Body of pancreas (tissue), 4 donors: ENCODE results near the gene FYCO1. TPM values are rescaled to one million over a fixed set of nuclear protein-coding genes. Genes with fewer than 3 reads are reported as not detected.
A peak's percentile ranks its signal among the peaks of the same experiment; 100 is the strongest.

Source experiments
- ATAC-seq: fragments of 150-250 bp; one replicate; pipeline ENCODE4 v1.9.1; 2016
- DNase-seq, 4 donors: peaks; one replicate each; pipeline ENCODE4 v3.0.0-alpha.2; 2019
- H3K27ac ChIP-seq, 4 donors: fragments of 200-600 bp; sonication (generic); 1 replicate in 3 of 4; 2 replicates in 1 of 4; pipeline versions ENCODE4 v1.5.1 to v1.6.1; 2016 to 2019; ENCODE audit warnings: mild to moderate bottlenecking in 1 of 4, mixed read lengths in 1 of 4, moderate library complexity in 1 of 4
- H3K27me3 ChIP-seq, 2 donors: fragments of 200-600 bp; sonication (generic); one replicate each; pipeline ENCODE4 v1.6.0; 2016; ENCODE audit warnings: mild to moderate bottlenecking in 1 of 2
- H3K36me3 ChIP-seq, 2 donors: fragments of 200-600 bp; sonication (generic); replicated peaks in 1 of 2; 2 replicates each; pipeline ENCODE4 v1.5.1; 2016; ENCODE audit warnings: low read depth in 2 of 2; ENCODE audit not compliant: insufficient read depth in 1 of 2
- H3K4me1 ChIP-seq: fragments of 200-600 bp; sonication (generic); one replicate; pipeline ENCODE4 v1.6.0; 2016
- H3K4me3 ChIP-seq, 2 donors: fragments of 200-600 bp; sonication (generic); 1 replicate in 1 of 2; 2 replicates in 1 of 2; pipeline ENCODE4 v1.5.1; 2016 to 2019
- H3K9me3 ChIP-seq, 3 donors: fragments of 200-600 bp; sonication (generic); 1 replicate in 2 of 3; 2 replicates in 1 of 3; pipeline ENCODE4 v1.5.1; 2016
- POLR2A ChIP-seq, 3 donors: fragments of 450-650 bp; IDR thresholded peaks; one replicate each; pipeline ENCODE4 v1.6.1; 2016; ENCODE audit warnings: antibody characterized with exemption in 3 of 3, mild to moderate bottlenecking in 2 of 3
- WGBS, 2 donors: methylation state at CpG; one replicate each; pipeline ENCODE4 v1.1.5; 2017; 5-methylcytosine and 5-hydroxymethylcytosine counted together
- intact Hi-C: fragments of 100-400 bp; cut with DNase I; formaldehyde crosslinking; loops from one replicate; pipeline ENCODE4 v1.15.1; 2023
- total RNA-seq, 2 donors: library from RNA; depleted of rRNA; stranded (reverse); fragments of >200 nt; gene quantifications; one replicate each; pipeline ENCODE4 v1.1.0, GENCODE V29; 2016
- TF ChIP-seq, protein P1 (sequence below), 7 experiments: fragments of 450-650 bp in 4 of 7; fragments of 200-600 bp in 3 of 7; sonication (generic) in 3 of 7; IDR thresholded peaks; one replicate each; pipeline ENCODE4 v1.5.1; 2016 to 2019; ENCODE audit warnings: antibody characterized with exemption in 7 of 7

The FYCO1 gene
- total RNA-seq, 2 donors from 2014 or later, result 20.0 to 25.4 TPM

DNA sequence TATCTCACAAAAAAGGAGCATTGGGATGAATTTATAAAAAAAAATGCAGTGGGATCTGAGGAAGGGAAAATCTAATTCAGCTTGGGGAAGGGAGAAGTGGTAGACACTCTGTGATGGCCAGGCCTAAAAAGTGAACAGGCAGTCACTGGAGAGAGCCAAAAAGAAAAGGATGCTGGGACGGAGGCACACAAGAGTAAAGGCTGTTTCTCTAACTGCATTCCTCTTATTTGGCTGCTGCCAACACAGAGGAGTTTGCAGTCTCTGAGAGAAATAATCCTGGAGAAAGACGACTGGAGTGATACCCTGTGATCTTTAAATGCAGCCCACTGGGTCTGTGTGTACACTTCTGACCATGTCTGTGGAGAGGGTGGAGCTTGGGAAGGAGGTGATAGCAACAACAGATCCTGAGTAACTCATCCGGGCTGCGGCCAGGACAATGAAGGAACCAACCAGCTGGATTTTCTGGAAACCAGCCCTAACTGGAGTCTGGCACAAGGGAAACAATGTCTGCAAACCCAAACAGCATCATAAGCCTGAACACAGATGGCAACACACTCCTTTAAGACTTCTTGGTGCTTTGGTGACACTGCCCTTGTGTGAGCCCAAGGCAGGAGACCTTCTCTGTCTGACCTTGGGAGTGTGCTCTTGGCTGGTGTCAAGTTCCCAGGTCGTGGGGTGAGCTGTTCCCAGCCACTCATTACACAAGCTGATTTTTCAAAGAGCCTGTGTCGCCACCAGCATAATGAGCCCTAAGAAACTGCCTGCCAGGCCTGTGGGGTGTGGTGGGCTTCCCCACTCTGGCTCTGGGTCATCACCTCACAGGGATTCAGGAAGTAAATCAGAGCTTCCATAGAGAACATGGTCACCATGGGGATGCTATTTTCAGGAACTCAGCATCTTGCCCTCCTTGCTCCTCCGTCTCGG is 8.0 kb downstream of the FYCO1 start:
- Histone ChIP-seq H3K27me3 (no peaks in the 10 kb centered on the region), H3K4me1 (peaks cover 92% of the 10 kb centered on the region), H3K9me3 (no peaks in the 10 kb centered on the region), H3K4me3 (no peak overlapping the region), H3K36me3 (peaks cover 0 to 4% of the 10 kb centered on the region in 2 donors), H3K27ac (peak overlapping the region; percentile 88 to 94 (median 92))
- TF ChIP-seq, protein P1, sequence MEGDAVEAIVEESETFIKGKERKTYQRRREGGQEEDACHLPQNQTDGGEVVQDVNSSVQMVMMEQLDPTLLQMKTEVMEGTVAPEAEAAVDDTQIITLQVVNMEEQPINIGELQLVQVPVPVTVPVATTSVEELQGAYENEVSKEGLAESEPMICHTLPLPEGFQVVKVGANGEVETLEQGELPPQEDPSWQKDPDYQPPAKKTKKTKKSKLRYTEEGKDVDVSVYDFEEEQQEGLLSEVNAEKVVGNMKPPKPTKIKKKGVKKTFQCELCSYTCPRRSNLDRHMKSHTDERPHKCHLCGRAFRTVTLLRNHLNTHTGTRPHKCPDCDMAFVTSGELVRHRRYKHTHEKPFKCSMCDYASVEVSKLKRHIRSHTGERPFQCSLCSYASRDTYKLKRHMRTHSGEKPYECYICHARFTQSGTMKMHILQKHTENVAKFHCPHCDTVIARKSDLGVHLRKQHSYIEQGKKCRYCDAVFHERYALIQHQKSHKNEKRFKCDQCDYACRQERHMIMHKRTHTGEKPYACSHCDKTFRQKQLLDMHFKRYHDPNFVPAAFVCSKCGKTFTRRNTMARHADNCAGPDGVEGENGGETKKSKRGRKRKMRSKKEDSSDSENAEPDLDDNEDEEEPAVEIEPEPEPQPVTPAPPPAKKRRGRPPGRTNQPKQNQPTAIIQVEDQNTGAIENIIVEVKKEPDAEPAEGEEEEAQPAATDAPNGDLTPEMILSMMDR (IDR thresholded peaks at IDR 0.05), result no peak
- TF ChIP-seq POLR2A (IDR thresholded peaks at IDR 0.05), result no peak
- intact Hi-C loops, result no loop called here
- ATAC-seq, result no peak
- WGBS, 2 donors, result 26 to 31% methylated on average over 8 of the region's 8 CpGs
- DNase-seq, result peak; percentile 33 to 63 (median 54)

DNA sequence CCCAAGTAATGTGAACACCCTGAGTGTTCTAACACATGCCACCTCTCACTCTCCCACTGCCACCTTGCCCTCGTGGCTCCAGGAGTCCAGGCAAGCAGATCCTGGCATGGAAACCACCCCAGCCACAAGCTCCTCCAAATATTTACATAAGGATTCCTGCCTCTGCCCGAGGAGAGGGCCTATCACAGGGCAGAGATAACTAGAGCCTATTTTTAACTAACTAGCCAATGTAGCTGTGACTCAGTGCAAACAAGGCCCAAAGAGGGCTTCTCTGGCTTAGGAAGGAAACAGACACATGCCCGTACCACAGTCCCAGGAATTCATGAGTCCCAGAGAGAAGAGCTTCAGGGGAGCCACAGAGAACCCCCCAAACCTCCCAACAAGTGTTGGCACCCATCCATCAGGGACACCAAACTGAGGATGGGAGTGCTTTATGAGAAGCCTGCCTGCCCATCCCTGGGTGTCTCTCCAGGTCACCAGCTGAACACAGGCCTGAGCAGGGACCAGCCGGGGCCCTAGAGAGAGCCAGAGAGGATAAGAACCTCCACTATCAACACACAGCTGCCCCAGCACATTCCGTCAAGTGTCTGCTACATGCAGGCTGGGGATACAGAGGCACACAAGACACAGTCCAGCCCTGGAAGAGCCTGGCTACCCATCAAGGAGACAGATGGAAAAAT is 9.2 kb downstream of the FYCO1 start:
- intact Hi-C loops, result no loop called here
- Histone ChIP-seq H3K27ac (peak overlapping the region; percentile 88 to 94 (median 92)), H3K4me1 (peaks cover 81% of the 10 kb centered on the region), H3K36me3 (peaks cover 0 to 5% of the 10 kb centered on the region in 2 donors), H3K27me3 (no peaks in the 10 kb centered on the region), H3K4me3 (no peak overlapping the region), H3K9me3 (no peaks in the 10 kb centered on the region)
- TF ChIP-seq, protein P1 (IDR thresholded peaks at IDR 0.05), result no peak
- peak in 2 of 3 donors; percentile 41 to 44 for TF ChIP-seq POLR2A (IDR thresholded peaks at IDR 0.05)
- WGBS, 2 donors, result 19 to 20% methylated on average over 5 of the region's 5 CpGs
- DNase-seq, result peak; percentile 79 to 93 (median 90)
- peak; percentile 95 for ATAC-seq

DNA sequence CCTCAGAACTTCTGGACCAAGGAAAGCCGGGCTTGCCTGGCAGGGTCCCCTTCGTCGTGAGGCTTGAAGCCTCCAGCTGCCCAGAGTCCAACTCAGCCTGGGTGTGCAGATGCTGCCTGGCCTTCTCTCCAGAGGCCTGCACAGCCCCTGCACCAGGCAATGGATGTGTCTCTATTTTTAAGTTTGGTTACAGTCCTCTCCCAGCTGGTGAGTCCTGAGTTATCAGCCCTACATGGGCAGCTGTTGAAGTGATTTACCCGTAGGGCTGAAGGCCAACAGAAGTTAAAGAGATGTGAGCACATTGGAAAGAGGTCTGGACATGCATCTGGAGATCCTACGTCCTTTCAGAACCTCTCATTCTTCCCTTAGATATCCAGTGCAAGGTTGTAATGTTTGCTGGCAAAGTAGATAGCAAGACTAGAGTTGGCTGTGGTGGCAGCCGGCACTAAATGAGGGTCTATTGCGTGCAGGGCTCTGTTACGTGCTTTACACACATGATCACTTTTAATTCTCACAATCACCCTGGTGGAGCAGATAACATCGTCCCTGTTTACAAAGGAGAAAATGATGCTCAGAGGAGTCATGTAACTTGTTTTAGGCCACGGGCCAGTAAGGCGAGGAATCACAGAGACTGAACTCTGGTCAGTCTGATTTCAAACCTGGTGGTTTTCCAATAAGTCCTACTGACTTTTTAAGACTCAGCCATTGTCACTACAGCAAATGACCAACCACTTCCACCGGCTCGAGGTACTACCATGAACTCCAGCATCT is 9.9 kb downstream of the FYCO1 start:
- Histone ChIP-seq H3K9me3 (no peaks in the 10 kb centered on the region), H3K27me3 (no peaks in the 10 kb centered on the region), H3K4me3 (no peak overlapping the region), H3K36me3 (peaks cover 0 to 5% of the 10 kb centered on the region in 2 donors), H3K4me1 (peaks cover 78% of the 10 kb centered on the region), H3K27ac (peak overlapping the region; percentile 88 to 94 (median 92))
- TF ChIP-seq, protein P1 (IDR thresholded peaks at IDR 0.05), result no peak
- no peak for TF ChIP-seq POLR2A (IDR thresholded peaks at IDR 0.05)
- ATAC-seq, result peak; percentile 3
- peak in 1 of 4 donors; percentile 24 for DNase-seq
- intact Hi-C loops, result no loop called here
- 22 to 53% methylated on average over 10 to 13 of the region's 13 CpGs for WGBS, 2 donors

DNA sequence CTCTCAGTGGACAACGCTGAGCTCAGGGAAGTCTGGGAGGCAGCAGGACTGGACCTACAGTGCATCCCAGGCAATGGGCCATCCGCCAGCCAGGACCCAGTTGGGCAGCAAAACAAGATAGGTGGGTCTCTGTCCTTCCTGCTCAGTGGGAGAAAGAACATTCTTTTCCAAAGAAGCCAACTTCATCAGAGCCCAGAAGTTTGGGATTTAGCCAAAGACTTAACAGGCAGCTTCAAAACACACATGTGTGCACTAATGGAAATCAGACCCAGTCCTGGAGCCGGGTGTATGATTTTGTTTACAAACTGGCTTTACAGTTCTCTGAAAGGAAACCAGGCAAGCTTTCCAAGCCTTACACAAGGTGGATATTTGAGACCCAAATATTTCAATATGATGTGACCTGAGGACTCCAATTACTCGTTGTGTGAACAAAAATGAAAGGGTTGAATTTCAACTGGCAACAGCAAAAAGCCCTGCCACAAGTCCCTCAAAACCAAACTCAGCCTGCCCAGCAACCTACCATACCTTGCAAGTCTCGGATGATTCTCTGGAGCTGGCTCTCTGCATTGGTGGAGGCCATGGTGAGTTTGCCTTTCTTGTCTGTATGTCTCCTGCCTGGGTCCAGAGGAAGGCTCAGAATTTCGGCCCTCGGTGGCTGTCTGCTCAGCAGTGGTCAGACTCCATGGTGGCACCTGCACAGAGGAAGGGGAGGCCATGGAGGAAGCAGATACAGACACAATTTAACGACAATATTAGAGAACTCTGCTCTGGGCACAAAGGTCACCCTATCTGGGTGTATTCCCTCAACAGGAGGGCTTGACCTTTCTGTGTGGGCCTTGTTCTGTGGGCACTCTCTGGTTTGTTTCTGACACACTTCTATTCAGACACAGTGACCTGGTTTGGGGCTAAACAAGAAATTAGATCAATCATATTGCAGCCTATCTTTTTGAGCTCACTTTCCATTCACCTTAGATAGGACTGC is 11.0 kb downstream of the FYCO1 start:
- ATAC-seq (no peak), DNase-seq (no peak)
- H3K9me3 ChIP-seq, result no peaks in the 10 kb centered on the region
- intact Hi-C loops, result no loop called here
- 59 to 65% methylated on average over 8 of the region's 8 CpGs for WGBS, 2 donors
- TF ChIP-seq, protein P1 (IDR thresholded peaks at IDR 0.05), result no peak
- TF ChIP-seq POLR2A (IDR thresholded peaks at IDR 0.05), result no peak
- H3K27ac ChIP-seq, result peak overlapping the region; percentile 88 to 94 (median 92)
- no peaks in the 10 kb centered on the region for H3K27me3 ChIP-seq
- H3K4me1 ChIP-seq, result peaks cover 67% of the 10 kb centered on the region
- H3K36me3 ChIP-seq, result peaks cover 0 to 9% of the 10 kb centered on the region in 2 donors
- no peak overlapping the region for H3K4me3 ChIP-seq
